GM18870 (cell line): Measurements from ENCODE around the gene MYO19.

Source experiments
- ATAC-seq: cut with Tn5 transposase; IDR thresholded peaks from one replicate; pipeline ENCODE4 v1.9.1; 2021; ENCODE audit warnings: moderate library complexity; ENCODE audit not compliant: unreplicated experiment

Gene MYO19, protein sequence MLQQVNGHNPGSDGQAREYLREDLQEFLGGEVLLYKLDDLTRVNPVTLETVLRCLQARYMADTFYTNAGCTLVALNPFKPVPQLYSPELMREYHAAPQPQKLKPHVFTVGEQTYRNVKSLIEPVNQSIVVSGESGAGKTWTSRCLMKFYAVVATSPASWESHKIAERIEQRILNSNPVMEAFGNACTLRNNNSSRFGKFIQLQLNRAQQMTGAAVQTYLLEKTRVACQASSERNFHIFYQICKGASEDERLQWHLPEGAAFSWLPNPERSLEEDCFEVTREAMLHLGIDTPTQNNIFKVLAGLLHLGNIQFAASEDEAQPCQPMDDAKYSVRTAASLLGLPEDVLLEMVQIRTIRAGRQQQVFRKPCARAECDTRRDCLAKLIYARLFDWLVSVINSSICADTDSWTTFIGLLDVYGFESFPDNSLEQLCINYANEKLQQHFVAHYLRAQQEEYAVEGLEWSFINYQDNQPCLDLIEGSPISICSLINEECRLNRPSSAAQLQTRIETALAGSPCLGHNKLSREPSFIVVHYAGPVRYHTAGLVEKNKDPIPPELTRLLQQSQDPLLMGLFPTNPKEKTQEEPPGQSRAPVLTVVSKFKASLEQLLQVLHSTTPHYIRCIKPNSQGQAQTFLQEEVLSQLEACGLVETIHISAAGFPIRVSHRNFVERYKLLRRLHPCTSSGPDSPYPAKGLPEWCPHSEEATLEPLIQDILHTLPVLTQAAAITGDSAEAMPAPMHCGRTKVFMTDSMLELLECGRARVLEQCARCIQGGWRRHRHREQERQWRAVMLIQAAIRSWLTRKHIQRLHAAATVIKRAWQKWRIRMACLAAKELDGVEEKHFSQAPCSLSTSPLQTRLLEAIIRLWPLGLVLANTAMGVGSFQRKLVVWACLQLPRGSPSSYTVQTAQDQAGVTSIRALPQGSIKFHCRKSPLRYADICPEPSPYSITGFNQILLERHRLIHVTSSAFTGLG

DNA sequence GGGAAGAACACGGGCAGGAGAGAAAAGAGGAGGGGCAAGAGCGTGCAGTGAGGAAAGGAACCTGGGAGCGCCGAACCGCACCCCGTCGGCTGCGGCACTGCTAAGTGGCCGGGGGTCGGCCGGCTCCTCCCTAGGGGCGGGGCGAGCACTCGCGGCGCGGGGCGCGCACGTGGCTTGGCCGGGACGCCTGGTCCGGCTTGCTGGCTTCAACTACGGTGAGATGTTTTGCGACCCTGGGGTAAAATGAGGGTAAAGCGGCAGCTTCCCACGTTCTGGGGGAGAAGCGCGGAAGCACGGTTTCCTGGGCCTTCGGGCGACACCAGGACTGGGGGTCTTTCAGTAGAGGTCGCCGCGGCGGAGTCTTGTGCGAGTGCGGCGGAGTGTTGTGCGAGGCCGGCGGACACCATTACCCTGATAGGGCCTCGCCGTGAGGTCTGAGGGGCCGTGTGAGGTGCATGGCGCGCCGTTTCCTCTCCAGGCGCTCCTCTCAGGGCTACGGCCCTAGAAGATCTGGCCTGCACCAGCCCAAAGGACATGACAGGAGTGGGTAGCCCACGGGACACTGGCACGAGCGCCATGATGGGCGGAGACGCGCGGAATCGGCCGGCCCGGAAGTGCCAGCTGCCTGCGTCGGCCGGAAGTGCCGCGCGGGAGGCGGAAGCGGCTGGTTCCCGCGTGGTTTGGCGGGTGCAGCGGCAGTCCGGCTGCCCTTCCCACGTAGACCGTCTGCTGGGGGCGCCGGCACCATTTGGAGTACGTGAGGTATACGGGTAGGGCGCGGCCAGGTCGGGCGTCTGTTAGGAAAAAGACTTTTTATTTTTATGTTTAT lies at the start of gene MYO19, which contains the start of gene PIGW:
Gene MYO19, minus strand, starts transcription at position 29 of the 829 bp plus-strand sequence. CDS start 2,330 bp downstream, outside the sequence.
Gene PIGW, plus strand, starts transcription at position 148 of the 829 bp plus-strand sequence. CDS start 2,115 bp downstream, outside the sequence.
- ATAC-seq, result peak; percentile 55

DNA sequence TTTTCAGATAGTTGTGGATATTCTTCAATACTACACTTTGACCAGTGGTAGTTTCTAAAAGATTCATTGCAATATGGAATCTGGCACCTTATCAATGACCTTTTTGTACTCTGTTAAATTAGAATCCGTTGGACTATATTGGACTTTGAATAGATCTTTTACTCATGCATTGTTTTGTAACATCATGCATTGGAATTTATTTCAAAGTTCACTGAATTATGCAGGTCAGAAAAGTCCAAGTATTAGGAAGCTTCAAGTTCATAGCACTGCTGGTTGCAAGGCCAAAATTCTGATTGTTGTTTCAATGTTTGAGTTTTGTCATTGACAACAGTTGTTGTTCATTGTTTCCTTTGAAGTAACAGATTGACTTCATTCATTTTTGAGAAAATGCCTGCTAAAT lies 49.1 kb upstream of the MYO19 start:
- ATAC-seq, result no peak

DNA sequence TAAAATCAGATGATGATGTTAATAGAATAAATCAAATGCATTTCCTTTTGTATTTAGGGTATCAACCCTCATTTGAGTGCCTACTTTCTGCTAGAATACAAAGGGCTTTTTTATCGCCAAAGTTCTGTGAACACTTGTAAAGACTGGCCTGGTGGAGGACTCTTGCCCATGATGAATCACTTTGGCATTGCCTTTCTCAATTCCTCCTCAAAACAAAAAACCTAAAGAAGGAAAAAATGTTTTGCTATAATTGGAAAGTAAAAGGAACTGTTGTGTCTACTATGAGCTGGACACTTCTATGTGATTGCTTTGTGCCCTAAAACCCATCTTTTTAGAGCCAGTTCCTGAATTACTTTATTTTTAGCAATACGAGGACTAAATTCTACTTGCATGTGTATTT lies 44.0 kb upstream of the MYO19 start:
- no peak for ATAC-seq

DNA sequence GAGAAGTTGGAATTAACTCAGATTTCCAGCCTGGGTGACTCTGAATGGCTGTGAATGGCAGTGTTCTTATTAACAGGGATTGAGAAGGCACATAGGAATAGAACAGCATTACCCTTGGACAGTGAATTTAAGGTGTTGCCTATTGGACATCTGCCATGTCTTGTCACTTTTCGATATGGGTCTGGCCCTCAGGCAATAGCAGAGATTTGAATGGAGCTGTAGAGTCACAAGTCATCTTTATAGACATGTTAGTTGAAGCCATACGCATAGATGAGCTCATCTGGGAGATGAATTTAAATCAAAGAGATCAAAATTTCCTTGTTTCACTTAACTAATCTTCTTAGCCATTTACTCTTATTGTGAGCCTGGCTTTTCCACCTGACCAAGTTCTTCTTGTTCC lies 42.1 kb upstream of the MYO19 start:
- no peak for ATAC-seq

DNA sequence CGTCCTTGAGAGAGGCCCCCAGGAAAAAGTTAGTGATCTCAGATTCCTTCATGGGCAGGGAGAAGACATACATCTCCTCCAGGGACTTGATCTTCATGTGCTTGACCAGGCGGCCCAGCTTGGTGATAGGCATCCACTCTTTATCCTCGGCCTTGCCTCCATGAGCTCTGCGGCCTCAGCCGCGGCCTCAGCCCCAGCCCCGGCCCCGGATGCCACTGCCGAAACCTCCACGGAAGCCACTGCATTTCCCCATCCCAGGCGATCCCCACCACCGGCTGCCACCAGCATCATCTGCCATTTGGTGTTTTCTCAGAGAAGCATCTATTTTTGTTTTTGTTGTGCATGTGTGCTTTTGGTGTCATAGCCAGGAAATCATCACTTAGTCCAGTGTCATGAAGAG lies 40.4 kb upstream of the MYO19 start:
- ATAC-seq, result no peak

DNA sequence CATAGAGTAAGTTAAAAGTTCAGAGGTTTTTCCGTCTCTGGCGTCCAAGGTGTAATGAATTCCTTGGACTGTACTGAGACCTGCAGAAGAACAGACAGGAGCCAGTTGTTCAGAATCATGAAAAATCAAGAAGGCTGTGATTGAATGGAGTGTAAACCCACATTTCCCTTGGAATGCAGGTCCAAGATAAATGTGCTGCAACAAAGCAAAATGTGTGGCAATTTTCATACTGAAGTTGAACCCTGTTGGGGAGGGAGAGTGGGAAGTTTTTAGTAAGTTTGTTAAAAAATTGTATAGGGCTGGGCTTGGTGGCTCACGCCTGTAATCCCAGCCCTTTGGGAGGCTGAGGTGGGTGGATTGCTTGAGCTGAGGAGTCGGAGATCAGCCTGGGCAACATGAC lies 31.4 kb upstream of the MYO19 start:
- no peak for ATAC-seq

DNA sequence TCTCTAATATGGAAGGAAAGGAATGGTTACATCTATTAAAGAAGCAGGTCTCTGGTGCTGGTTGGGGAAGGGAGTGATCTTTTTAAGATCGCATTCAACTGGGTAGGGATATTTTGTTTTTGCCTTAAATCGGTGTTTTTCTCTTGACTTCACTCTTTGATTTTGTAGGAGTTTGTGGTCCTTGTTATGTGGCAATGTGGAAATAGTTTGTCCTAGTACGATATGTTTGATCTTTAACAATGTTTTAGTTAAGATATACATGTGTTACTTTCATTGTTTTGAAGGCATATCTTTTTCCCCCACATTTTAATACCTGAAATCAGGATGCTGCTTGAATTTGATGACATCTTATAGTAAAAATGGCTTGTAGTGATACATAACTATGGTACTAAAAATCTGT lies 18.8 kb upstream of the MYO19 start:
- ATAC-seq, result no peak

DNA sequence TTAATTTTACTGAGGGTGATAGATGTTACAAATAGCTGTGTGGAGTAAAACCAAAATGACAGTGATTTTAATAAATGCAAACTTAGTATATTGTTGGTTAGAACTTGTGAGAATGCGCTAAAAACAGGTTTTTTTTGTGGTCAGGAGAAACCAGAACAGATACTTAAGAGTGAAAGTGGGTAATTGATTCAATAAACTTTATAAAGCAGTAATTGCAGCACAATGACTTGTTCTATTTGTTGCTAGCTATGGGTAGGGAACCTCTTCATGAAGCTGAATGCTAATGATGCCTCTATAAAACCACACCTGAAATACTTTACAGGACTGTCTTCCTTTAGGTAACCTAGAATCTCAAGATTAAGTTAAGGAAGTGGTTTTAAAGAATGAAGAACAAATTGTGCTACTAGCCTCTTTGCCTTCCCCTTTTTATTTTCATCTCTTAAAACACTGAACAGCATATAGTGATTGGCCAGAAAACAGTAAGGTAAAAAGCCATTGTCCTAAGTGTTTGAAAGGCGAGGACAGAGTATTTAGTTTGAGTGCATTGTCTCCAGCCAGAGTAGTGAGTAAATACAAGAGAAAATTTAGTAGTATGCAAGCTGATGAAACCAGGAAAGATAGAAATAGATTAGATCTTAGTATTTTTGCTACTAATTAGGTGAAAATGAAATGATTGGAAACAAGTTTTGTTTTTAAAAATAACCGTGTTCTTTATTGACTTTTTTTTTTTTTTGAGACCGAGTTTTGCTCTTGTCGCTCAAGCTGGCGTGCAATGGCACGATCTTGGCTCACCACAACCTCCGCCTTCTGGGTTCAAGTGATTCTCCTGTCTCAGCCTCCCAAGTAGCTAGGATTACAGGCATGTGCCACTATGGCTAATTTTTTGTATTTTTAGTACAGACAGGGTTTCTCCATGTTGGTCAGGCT lies 16.1 kb upstream of the MYO19 start:
- no peak for ATAC-seq

DNA sequence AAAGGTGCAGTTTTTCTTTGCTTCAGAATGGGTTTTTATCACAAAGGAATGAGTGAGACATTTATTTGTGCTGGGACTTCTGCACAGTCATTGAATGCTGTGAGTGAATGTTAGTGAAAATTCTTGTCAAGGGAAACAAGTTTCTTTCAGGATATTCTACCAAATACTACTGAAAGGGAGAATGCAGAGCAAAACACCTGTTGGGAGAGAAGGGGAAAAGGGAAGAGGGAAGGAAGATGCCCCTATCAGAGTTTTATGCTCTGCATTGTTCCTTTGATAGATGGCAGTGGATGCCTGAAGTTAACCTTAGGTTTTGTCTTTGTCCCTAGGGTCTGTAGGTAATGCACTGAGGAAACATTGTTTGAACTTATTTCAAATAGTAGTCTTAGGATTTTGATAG lies 13.1 kb upstream of the MYO19 start:
- no peak for ATAC-seq

DNA sequence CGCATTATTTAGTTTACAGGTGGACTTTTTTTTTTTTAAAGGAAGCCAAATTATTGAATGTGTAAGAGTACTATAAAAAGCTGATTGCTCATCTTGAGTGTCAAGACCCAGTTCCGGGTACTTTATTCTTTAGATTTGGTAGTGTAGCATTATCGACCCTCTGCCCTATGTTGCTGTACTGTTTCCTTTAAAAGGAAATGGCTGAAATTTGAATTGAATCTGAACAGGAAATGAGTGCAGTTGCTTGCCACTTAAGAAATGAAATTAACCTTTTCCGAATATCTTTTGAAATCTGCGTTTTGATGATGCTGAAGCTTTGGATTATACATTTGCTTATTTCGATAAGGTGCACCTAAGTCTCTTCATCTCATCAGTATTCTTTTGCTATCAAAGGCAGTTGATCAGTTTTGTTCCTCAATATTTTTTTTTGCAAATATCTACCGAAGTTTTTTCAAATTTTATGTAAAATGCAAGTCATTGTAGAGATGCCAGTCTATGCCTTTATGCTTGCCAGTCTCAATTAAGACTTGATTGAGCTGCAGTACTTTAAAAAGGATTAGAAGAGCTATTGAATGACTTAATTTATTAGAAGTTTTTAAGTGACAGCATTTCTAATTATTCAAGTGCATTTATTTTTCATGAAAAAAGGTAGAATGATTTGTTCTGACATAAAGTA lies 11.9 kb upstream of the MYO19 start:
- ATAC-seq, result no peak

DNA sequence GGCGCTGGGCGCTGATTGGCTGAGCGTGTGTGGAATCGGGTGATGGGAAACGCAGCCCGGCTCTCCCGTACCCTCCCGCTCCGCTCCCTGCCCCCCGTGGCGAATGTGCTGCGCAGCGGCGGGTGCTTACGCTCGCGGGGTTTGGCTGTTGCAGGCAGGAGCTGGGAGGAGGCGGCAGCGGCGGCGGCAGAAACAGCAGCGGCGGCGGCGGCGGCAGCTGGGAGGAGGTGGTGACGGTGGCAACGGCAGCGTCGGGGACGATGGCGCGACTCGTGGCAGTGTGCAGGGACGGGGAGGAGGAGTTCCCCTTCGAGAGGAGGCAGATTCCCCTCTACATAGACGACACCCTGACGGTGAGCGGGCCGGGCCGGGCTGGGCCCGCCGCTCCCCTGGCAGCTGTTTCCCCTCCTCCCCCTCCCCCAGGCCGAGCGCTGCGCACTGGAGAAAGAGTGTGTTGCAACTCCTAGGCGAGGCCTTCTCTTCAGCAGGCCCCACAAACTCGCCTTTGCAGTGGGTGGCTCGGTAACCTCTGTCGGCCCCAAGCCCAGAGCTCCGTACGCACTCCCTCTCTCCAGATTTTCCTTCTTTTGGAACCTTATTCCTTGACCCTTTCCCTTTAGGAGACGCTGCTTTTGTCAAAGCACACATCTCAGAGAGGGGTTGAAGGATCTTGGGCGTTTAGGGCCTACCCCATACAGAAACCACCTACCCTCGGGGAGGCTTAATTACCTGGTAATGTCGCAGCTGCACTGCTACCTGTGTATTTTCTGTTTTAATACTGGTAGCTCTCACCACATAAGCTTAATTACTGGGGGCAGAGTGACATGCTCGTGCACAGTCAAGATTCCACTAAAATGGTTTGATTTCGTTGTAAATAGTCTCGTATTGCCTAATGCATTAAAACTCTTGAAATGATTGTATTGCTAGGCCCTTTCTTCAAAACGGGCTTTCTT lies 11.1 kb upstream of the MYO19 start:
- ATAC-seq, result no peak

DNA sequence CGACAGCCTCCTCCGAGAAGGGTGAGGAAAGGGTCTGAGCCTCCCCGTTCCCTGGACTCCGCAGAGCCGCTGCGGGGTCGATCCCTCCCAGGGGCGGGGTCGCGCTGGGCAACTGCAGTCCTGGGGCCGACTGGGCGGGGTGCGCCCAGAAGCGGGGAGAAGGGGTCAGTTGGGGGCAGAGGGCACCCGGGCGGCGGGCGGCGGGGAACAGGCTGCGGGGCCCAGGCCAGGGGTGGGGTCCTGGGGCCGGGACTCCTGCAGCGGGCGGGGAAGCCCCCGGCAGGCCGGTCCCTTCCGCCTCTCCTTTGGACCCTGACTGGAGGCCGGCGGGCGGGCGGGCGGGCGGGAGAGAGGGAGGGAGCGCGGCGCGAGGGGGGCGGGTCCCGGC lies 10.4 kb upstream of the MYO19 start:
- ATAC-seq, result no peak

DNA sequence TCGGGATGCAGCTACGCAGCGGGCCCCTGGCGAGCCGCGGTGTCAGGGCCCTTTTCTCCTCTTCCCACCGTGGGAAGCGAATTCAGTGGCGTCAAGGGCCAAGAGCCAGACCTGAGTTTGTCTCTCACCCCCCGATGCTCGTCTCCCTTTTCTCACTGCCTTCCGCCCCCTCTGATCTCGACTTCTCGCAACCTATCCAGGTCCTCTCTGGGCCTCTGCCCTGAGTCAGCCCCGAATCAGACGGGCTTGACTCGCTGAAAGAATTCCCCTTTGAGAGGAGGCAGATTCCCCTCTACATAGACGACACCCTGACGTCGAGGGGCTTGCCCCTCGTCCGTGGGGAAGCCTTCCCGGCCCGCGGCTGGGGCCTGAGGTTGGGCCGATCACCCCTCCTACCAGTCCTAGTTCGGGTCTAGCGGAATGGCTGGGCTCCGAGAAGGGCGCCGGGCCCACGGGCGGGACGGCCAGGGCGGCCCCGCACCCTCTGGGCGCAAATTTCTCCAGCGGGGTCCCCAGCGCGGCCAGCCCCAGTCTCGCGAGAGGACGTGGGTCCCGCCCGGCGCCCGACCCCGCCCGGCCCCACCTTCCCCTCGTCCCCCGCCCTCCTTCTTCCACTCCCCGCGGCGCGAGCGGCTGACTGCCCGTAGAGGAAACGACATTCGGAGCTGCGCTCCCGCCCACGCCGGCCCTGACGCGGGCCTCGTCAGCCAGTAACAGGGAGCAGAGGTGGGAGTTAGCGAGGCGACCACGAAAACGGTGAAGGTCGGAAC lies 9.8 kb upstream of the MYO19 start, which contains the start of gene GGNBP2:
Gene GGNBP2, plus strand, starts transcription at position 613 of the 770 bp plus-strand sequence. CDS start 806 bp downstream, outside the sequence.
- no peak for ATAC-seq

DNA sequence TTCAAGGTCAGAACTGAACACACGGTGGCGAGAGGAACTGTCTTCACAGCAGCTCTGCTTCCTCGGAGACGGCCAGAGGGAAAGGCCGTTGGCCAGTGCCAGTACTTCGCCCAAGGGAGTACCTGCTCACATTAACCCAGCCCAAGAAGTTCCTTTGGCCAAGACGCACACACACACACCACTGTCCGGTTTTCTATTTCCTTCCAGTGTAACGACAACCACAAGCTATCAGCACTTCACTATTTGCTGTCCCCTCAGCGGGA lies 9.3 kb upstream of the MYO19 start:
- no peak for ATAC-seq

DNA sequence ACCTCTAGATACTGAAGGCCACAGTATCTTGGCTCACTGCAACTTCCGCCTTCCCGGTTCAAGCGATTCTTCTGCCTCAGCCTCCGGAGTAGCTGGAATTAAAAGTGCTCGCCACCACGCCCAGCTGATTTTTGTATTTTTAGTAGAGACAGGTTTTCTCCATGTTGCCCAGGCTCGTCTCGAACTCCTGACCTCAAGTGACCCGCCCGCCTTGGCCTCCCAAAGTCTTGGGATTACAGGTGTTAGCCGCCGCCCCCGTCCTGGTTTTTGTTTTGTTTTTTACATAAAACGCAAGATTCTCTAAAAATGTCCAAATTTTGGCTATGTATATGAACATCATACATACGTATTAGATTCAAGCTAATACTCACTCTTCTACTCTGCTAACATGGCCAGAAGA lies 8.1 kb upstream of the MYO19 start:
- ATAC-seq, result no peak

DNA sequence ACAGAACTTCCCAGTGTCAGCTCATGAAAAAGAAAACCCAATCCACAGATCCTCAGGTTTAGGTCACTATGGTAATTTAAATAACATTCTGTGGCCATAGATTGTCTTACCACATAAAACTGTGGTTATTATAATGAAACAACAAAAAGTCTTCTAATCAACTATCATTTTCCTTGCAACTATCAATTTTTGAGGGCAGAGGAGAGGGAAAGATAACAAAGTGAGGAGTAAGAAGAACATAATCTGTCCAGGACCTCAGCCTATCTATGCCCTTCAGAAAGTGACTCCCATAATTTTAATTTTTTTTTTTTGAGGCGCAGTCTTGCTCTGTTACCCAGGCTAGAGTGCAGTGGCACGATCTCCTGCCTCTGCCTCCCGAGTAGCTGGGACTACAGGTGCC lies 6.0 kb upstream of the MYO19 start:
- ATAC-seq, result no peak

DNA sequence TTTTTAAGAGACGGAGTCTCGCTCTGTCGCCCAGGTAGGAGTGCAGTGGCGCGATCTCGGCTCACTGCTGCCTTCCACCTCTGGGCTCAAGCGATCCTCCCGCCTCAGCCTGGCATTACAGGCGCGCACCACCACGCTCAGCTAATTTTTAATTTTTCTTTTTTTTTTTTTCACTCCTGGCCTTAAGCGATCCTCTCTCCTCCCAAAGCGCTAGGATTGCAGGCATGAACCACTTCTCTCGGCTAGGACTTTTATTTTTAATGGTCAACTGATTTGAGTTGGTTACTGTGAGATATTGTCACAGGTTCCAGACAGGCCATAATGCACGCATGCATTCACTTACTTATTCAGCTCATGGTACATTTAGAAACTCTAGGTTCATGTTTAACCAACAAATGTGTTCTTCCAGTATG lies 1.0 kb upstream of the MYO19 start:
- ATAC-seq, result no peak
